ENCODE measurements around the gene ZC2HC1C. TPM values are rescaled to one million over a fixed set of nuclear protein-coding genes. Genes with fewer than 3 reads are reported as not detected.

The ZC2HC1C gene
- total and polyA plus RNA-seq, 9 of the 15 experiments (the other 6 are each of a cell fraction or from before 2014, with no cell fraction given): 6.3 to 9.2 (median 7.7) TPM

GRCh38 chr14:75063491-75064204 is 5.8 kb upstream of the ZC2HC1C start, which contains the start of gene ACYP1 (continued):
- 0 out of 2 replicates have a peak, but pooled peaks have one; percentile 14 for TF ChIP-seq MXI1 (IDR thresholded peaks at IDR 0.05; ENCODE audit: low read depth, low read length)
- TF ChIP-seq BRF2 (IDR thresholded peaks at IDR 0.05; ENCODE audit: borderline replicate concordance, insufficient read depth, insufficient read length): no peak
- TF ChIP-seq ESRRA (IDR thresholded peaks at IDR 0.05; ENCODE audit: borderline replicate concordance, low read depth): peak; percentile 60
- TF ChIP-seq NR2C2 (CRISPR knock-in tag; IDR thresholded peaks at IDR 0.05): no peak
- peak; percentile 47; the same call in 1 of the 2 replicates for TF ChIP-seq NR2C2 (tag; IDR thresholded peaks at IDR 0.05)
- peak; percentile 53 for TF ChIP-seq POLR2B (IDR thresholded peaks at IDR 0.05; ENCODE audit: low read depth, partially characterized antibody)
- TF ChIP-seq FOXK2 (conservative IDR thresholded peaks at IDR 0.05 in 1 of 2, IDR thresholded peaks at IDR 0.05 in 1 of 2; ENCODE audit: low read depth in 2 of 2): no peak
- TF ChIP-seq RBM25 (IDR thresholded peaks at IDR 0.05; ENCODE audit: low read depth, low read length, severe bottlenecking): peak; percentile 96
- peak; percentile 57 for TF ChIP-seq CXXC5 (CRISPR knock-in tag; IDR thresholded peaks at IDR 0.05)
- TF ChIP-seq, protein P1, sequence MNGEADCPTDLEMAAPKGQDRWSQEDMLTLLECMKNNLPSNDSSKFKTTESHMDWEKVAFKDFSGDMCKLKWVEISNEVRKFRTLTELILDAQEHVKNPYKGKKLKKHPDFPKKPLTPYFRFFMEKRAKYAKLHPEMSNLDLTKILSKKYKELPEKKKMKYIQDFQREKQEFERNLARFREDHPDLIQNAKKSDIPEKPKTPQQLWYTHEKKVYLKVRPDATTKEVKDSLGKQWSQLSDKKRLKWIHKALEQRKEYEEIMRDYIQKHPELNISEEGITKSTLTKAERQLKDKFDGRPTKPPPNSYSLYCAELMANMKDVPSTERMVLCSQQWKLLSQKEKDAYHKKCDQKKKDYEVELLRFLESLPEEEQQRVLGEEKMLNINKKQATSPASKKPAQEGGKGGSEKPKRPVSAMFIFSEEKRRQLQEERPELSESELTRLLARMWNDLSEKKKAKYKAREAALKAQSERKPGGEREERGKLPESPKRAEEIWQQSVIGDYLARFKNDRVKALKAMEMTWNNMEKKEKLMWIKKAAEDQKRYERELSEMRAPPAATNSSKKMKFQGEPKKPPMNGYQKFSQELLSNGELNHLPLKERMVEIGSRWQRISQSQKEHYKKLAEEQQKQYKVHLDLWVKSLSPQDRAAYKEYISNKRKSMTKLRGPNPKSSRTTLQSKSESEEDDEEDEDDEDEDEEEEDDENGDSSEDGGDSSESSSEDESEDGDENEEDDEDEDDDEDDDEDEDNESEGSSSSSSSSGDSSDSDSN (IDR thresholded peaks at IDR 0.05; ENCODE audit: borderline replicate concordance in 1 of 2, low read depth in 2 of 2, low read length in 2 of 2): 0 out of 4 replicates have a peak, but pooled peaks of 1 of the 2 experiments have one; percentile 34
- TF ChIP-seq, protein P2, sequence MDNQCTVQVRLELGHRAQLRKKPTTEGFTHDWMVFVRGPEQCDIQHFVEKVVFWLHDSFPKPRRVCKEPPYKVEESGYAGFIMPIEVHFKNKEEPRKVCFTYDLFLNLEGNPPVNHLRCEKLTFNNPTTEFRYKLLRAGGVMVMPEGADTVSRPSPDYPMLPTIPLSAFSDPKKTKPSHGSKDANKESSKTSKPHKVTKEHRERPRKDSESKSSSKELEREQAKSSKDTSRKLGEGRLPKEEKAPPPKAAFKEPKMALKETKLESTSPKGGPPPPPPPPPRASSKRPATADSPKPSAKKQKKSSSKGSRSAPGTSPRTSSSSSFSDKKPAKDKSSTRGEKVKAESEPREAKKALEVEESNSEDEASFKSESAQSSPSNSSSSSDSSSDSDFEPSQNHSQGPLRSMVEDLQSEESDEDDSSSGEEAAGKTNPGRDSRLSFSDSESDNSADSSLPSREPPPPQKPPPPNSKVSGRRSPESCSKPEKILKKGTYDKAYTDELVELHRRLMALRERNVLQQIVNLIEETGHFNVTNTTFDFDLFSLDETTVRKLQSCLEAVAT (IDR thresholded peaks at IDR 0.05): no peak
- peak; percentile 79 for TF ChIP-seq SP2 (IDR thresholded peaks at IDR 0.05; ENCODE audit: extremely low read depth, low read depth, low read length, poor library complexity, severe bottlenecking)
- TF ChIP-seq SIN3A (IDR thresholded peaks at IDR 0.05; ENCODE audit: borderline replicate concordance in 2 of 2, control insufficient read depth in 1 of 2, low read depth in 2 of 2, low read length in 2 of 2): peak in 1 of 2 experiments; percentile 21; a peak in 2 of 4 replicates
- TF ChIP-seq ZNF511 (CRISPR knock-in tag; IDR thresholded peaks at IDR 0.05): no peak
- TF ChIP-seq CEBPZ (IDR thresholded peaks at IDR 0.05; ENCODE audit: borderline replicate concordance, low read depth, low read length): peak; percentile 70

Data from K562 (cell line).